ENCODE results near the gene PANX1. TPM values are rescaled to one million over a fixed set of nuclear protein-coding genes. Genes with fewer than 3 reads are reported as not detected.

Gene PANX1
- total and polyA plus RNA-seq, 2 donors (not counting 1 experiment from before 2014, with no cell fraction given): 4.2 to 10.3 TPM

- H3K4me1 ChIP-seq (ENCODE audit: control insufficient read depth in 2 of 2, insufficient read depth in 2 of 2, low read length in 2 of 2): no peaks in the 10 kb centered on the region
- ChIA-PET POLR2A (no interaction called here), CTCF (no interaction called here)
- no peak overlapping the region for H3K9ac ChIP-seq (ENCODE audit: low read length)
- no peak overlapping the region for H3K27ac ChIP-seq (ENCODE audit: low read length in 2 of 2)
- H3K27me3 ChIP-seq (replicated peaks in 1 of 4; ENCODE audit: control extremely low read depth in 1 of 4, control insufficient read depth in 3 of 4, insufficient read depth in 4 of 4, low read length in 3 of 4): no peaks in the 10 kb centered on the region
- DNase-seq: no peak
- 85% methylated on average over 2 of the region's 3 CpGs for WGBS (ENCODE audit: insufficient coverage)
- H3K79me2 ChIP-seq (ENCODE audit: control insufficient read depth, insufficient read depth, low read length): no peaks in the 10 kb centered on the region
- no peaks in the 10 kb centered on the region for H3K9me3 Mint-ChIP-seq (ENCODE audit: insufficient read depth)
- H2AFZ ChIP-seq (ENCODE audit: insufficient read depth, low read depth, low read length, poor library complexity, severe bottlenecking): no peak overlapping the region
- no peak overlapping the region for H3K4me3 Mint-ChIP-seq
- no peak overlapping the region for H3K4me3 ChIP-seq (ENCODE audit: control extremely low read depth in 1 of 5, extremely low read depth in 1 of 5, insufficient read depth in 1 of 5, low read depth in 2 of 5, low read length in 4 of 5)
- no peak for TF ChIP-seq EZH2 (IDR thresholded peaks at IDR 0.05; ENCODE audit: borderline replicate concordance, insufficient read depth, low read depth, low read length, poor library complexity, severe bottlenecking)
- TF ChIP-seq, protein P1, sequence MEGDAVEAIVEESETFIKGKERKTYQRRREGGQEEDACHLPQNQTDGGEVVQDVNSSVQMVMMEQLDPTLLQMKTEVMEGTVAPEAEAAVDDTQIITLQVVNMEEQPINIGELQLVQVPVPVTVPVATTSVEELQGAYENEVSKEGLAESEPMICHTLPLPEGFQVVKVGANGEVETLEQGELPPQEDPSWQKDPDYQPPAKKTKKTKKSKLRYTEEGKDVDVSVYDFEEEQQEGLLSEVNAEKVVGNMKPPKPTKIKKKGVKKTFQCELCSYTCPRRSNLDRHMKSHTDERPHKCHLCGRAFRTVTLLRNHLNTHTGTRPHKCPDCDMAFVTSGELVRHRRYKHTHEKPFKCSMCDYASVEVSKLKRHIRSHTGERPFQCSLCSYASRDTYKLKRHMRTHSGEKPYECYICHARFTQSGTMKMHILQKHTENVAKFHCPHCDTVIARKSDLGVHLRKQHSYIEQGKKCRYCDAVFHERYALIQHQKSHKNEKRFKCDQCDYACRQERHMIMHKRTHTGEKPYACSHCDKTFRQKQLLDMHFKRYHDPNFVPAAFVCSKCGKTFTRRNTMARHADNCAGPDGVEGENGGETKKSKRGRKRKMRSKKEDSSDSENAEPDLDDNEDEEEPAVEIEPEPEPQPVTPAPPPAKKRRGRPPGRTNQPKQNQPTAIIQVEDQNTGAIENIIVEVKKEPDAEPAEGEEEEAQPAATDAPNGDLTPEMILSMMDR (IDR thresholded peaks at IDR 0.05): no peak
- no peaks in the 10 kb centered on the region for H3K36me3 ChIP-seq (replicated peaks in 1 of 2; ENCODE audit: control extremely low read depth in 1 of 2, control insufficient read depth in 1 of 2, extremely low read depth in 1 of 2, insufficient read depth in 2 of 2, low read length in 1 of 2)
- H3K4me2 ChIP-seq (replicated peaks; ENCODE audit: low read depth, low read length, poor library complexity, severe bottlenecking): no peak overlapping the region
- H3K27ac Mint-ChIP-seq: no peak overlapping the region
- no peaks in the 10 kb centered on the region for H3K9me3 ChIP-seq (ENCODE audit: control extremely low read depth in 1 of 3, control insufficient read depth in 2 of 3, insufficient read depth in 1 of 3, low read length in 2 of 3)
- intact Hi-C loops (cut with micrococcal nuclease): no loop called here
- no peak for ATAC-seq (ENCODE audit: low read depth)
- no peaks in the 10 kb centered on the region for H3K4me1 Mint-ChIP-seq
- H4K20me1 ChIP-seq (ENCODE audit: control insufficient read depth, insufficient read depth, low read length, poor library complexity, severe bottlenecking): no peaks in the 10 kb centered on the region
- H3K27me3 Mint-ChIP-seq: peaks cover 20% of the 10 kb centered on the region
Observed at GRCh38 chr11:94111241-94111640, 17.4 kb upstream of the PANX1 start.

GRCh38 chr11:94111660-94112059 is 17.0 kb upstream of the PANX1 start:
- no peaks in the 10 kb centered on the region for H4K20me1 ChIP-seq (ENCODE audit: control insufficient read depth, insufficient read depth, low read length, poor library complexity, severe bottlenecking)
- no peak overlapping the region for H2AFZ ChIP-seq (ENCODE audit: insufficient read depth, low read depth, low read length, poor library complexity, severe bottlenecking)
- Mint-ChIP-seq H3K27ac (no peak overlapping the region), H3K4me1 (no peaks in the 10 kb centered on the region), H3K9me3 (ENCODE audit: insufficient read depth) (no peaks in the 10 kb centered on the region), H3K27me3 (peaks cover 19% of the 10 kb centered on the region), H3K4me3 (no peak overlapping the region)
- WGBS (ENCODE audit: insufficient coverage): 79% methylated on average over 3 of the region's 3 CpGs
- ChIA-PET CTCF (no interaction called here), POLR2A (no interaction called here)
- H3K27me3 ChIP-seq (replicated peaks in 1 of 4; ENCODE audit: control extremely low read depth in 1 of 4, control insufficient read depth in 3 of 4, insufficient read depth in 4 of 4, low read length in 3 of 4): no peaks in the 10 kb centered on the region
- H3K36me3 ChIP-seq (replicated peaks in 1 of 2; ENCODE audit: control extremely low read depth in 1 of 2, control insufficient read depth in 1 of 2, extremely low read depth in 1 of 2, insufficient read depth in 2 of 2, low read length in 1 of 2): no peaks in the 10 kb centered on the region
- H3K4me1 ChIP-seq (ENCODE audit: control insufficient read depth in 2 of 2, insufficient read depth in 2 of 2, low read length in 2 of 2): no peaks in the 10 kb centered on the region
- H3K9ac ChIP-seq (ENCODE audit: low read length): no peak overlapping the region
- H3K4me3 ChIP-seq (ENCODE audit: control extremely low read depth in 1 of 5, extremely low read depth in 1 of 5, insufficient read depth in 1 of 5, low read depth in 2 of 5, low read length in 4 of 5): no peak overlapping the region
- no peak for TF ChIP-seq EZH2 (IDR thresholded peaks at IDR 0.05; ENCODE audit: borderline replicate concordance, insufficient read depth, low read depth, low read length, poor library complexity, severe bottlenecking)
- TF ChIP-seq, protein P1 (IDR thresholded peaks at IDR 0.05): no peak
- H3K27ac ChIP-seq (ENCODE audit: low read length in 2 of 2): no peak overlapping the region
- DNase-seq (no peak), ATAC-seq (ENCODE audit: low read depth) (no peak)
- intact Hi-C loops (cut with micrococcal nuclease): no loop called here
- no peak overlapping the region for H3K4me2 ChIP-seq (replicated peaks; ENCODE audit: low read depth, low read length, poor library complexity, severe bottlenecking)
- no peaks in the 10 kb centered on the region for H3K9me3 ChIP-seq (ENCODE audit: control extremely low read depth in 1 of 3, control insufficient read depth in 2 of 3, insufficient read depth in 1 of 3, low read length in 2 of 3)
- no peaks in the 10 kb centered on the region for H3K79me2 ChIP-seq (ENCODE audit: control insufficient read depth, insufficient read depth, low read length)

Data from B cell (primary cell).